ENCODE results near the gene MICAL2. TPM values are rescaled to one million over a fixed set of nuclear protein-coding genes. Genes with fewer than 3 reads are reported as not detected.

Gene MICAL2
- total and polyA plus RNA-seq, 2 of the 13 experiments (the other 11 are each of a cell fraction or from before 2014, with no cell fraction given): 0.78 to 1.1 TPM

DNA sequence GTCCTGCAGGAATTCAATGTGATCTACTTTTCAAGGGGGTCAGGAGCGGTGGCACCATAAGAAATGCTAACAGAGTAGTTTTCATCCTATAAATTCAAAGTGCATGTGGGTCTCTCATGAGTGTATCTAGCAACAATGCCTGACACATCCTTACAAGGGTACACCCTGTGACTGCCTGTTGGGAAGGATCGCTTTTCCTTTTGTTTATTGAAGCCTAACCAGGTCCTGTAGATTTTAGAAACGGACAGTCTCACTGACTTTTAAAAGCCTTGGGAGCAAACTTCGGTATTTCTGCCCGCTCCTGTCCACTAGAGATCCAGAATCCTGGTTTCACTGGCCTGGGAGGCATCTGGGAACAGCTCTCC, 102.4 kb downstream of the MICAL2 start:
- CTCF ChIA-PET (ENCODE audit: low intra/inter-chr PET ratio, low total read pairs): no interaction called here
- no peak for ATAC-seq

More for the DNA sequence above, 102.4 kb downstream of the MICAL2 start:
- no peaks in the 10 kb centered on the region for H3K79me2 ChIP-seq (ENCODE audit: insufficient read depth, low read length)
- H3K9ac ChIP-seq (ENCODE audit: insufficient read depth, low read depth, low read length): no peak overlapping the region
- 92% methylated on average over 5 of the region's 5 CpGs for WGBS (ENCODE audit: low lambda C conversion rate)
- TF ChIP-seq ZNF792 (CRISPR knock-in tag; IDR thresholded peaks at IDR 0.05) (no peak), ZFP82 (CRISPR knock-in tag; IDR thresholded peaks at IDR 0.05; ENCODE audit: borderline replicate concordance) (no peak), NFE2L1 (CRISPR knock-in tag; IDR thresholded peaks at IDR 0.05; ENCODE audit: borderline replicate concordance) (no peak), NFIB (CRISPR knock-in tag; IDR thresholded peaks at IDR 0.05; ENCODE audit: borderline replicate concordance) (no peak), ZNF484 (CRISPR knock-in tag; IDR thresholded peaks at IDR 0.05; ENCODE audit: borderline replicate concordance, low read depth) (no peak), ARNT (IDR thresholded peaks at IDR 0.05) (no peak), PAF1 (CRISPR knock-in tag; IDR thresholded peaks at IDR 0.05) (no peak), SNAPC2 (CRISPR knock-in tag; IDR thresholded peaks at IDR 0.05) (no peak), ZNF230 (CRISPR knock-in tag; IDR thresholded peaks at IDR 0.05) (no peak)
- TF ChIP-seq, protein P1, sequence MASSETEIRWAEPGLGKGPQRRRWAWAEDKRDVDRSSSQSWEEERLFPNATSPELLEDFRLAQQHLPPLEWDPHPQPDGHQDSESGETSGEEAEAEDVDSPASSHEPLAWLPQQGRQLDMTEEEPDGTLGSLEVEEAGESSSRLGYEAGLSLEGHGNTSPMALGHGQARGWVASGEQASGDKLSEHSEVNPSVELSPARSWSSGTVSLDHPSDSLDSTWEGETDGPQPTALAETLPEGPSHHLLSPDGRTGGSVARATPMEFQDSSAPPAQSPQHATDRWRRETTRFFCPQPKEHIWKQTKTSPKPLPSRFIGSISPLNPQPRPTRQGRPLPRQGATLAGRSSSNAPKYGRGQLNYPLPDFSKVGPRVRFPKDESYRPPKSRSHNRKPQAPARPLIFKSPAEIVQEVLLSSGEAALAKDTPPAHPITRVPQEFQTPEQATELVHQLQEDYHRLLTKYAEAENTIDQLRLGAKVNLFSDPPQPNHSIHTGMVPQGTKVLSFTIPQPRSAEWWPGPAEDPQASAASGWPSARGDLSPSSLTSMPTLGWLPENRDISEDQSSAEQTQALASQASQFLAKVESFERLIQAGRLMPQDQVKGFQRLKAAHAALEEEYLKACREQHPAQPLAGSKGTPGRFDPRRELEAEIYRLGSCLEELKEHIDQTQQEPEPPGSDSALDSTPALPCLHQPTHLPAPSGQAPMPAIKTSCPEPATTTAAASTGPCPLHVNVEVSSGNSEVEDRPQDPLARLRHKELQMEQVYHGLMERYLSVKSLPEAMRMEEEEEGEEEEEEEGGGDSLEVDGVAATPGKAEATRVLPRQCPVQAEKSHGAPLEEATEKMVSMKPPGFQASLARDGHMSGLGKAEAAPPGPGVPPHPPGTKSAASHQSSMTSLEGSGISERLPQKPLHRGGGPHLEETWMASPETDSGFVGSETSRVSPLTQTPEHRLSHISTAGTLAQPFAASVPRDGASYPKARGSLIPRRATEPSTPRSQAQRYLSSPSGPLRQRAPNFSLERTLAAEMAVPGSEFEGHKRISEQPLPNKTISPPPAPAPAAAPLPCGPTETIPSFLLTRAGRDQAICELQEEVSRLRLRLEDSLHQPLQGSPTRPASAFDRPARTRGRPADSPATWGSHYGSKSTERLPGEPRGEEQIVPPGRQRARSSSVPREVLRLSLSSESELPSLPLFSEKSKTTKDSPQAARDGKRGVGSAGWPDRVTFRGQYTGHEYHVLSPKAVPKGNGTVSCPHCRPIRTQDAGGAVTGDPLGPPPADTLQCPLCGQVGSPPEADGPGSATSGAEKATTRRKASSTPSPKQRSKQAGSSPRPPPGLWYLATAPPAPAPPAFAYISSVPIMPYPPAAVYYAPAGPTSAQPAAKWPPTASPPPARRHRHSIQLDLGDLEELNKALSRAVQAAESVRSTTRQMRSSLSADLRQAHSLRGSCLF (CRISPR knock-in tag; IDR thresholded peaks at IDR 0.05; ENCODE audit: borderline replicate concordance): no peak
- TF ChIP-seq, protein P2, sequence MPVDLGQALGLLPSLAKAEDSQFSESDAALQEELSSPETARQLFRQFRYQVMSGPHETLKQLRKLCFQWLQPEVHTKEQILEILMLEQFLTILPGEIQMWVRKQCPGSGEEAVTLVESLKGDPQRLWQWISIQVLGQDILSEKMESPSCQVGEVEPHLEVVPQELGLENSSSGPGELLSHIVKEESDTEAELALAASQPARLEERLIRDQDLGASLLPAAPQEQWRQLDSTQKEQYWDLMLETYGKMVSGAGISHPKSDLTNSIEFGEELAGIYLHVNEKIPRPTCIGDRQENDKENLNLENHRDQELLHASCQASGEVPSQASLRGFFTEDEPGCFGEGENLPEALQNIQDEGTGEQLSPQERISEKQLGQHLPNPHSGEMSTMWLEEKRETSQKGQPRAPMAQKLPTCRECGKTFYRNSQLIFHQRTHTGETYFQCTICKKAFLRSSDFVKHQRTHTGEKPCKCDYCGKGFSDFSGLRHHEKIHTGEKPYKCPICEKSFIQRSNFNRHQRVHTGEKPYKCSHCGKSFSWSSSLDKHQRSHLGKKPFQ (CRISPR knock-in tag; IDR thresholded peaks at IDR 0.05; ENCODE audit: insufficient replicate concordance): no peak
- TF ChIP-seq, protein P3, sequence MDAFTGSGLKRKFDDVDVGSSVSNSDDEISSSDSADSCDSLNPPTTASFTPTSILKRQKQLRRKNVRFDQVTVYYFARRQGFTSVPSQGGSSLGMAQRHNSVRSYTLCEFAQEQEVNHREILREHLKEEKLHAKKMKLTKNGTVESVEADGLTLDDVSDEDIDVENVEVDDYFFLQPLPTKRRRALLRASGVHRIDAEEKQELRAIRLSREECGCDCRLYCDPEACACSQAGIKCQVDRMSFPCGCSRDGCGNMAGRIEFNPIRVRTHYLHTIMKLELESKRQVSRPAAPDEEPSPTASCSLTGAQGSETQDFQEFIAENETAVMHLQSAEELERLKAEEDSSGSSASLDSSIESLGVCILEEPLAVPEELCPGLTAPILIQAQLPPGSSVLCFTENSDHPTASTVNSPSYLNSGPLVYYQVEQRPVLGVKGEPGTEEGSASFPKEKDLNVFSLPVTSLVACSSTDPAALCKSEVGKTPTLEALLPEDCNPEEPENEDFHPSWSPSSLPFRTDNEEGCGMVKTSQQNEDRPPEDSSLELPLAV (CRISPR knock-in tag; conservative IDR thresholded peaks at IDR 0.05; ENCODE audit: low read depth): no peak
- no peak for DNase-seq (ENCODE audit: low spot score)
- BruUV-seq (replicated peaks): no TSS peak
- FAIRE-seq: no peak
- H4K20me1 ChIP-seq (ENCODE audit: insufficient read depth, low read length): no peaks in the 10 kb centered on the region
- intact Hi-C loops (cut with micrococcal nuclease; ENCODE audit: unreplicated experiment) (no loop called here), in situ Hi-C loops (cut with HindIII; ENCODE audit: extremely low pct_ligation_motif_present, low pct_unique_long_range_greater_than_20kb) (no loop called here)
- POLR2A ChIA-PET: no interaction called here
- H3K27me3 ChIP-seq (ENCODE audit: control insufficient read depth in 1 of 2, insufficient read depth in 2 of 2, low read length in 2 of 2): no peaks in the 10 kb centered on the region
- no peak overlapping the region for H3K4me2 ChIP-seq (ENCODE audit: low read depth, low read length)
- H3K36me3 ChIP-seq (replicated peaks in 1 of 2; ENCODE audit: control insufficient read depth in 1 of 2, insufficient read depth in 2 of 2, low read length in 2 of 2): no peaks in the 10 kb centered on the region
- no peaks in the 10 kb centered on the region for H3K9me3 ChIP-seq (ENCODE audit: low read length)
- H3K27ac ChIP-seq (ENCODE audit: extremely low read length, insufficient read depth, low read length): no peak overlapping the region
- no peak overlapping the region for H3K4me3 ChIP-seq (replicated peaks in 1 of 3; ENCODE audit: insufficient read depth in 1 of 3, low read depth in 2 of 3, low read length in 3 of 3)
- peaks cover 17% of the 10 kb centered on the region for H3K4me1 ChIP-seq (ENCODE audit: insufficient read depth, low read length)
- no peak overlapping the region for H2AFZ ChIP-seq (ENCODE audit: low read length)
